GM12875 (cell line): ENCODE data around the gene NPBWR2.

ENCODE experiments used
- H3K4me3 ChIP-seq: one replicate; pipeline ENCODE4 v1.5.1; 2011; ENCODE audit warnings: low read depth, low read length, control low read depth
- TF ChIP-seq, protein P1 (sequence below): IDR thresholded peaks from 2 replicates; pipeline ENCODE4 v1.5.1; 2011; ENCODE audit warnings: low read depth, mild to moderate bottlenecking, control low read depth, inconsistent platforms, low read length, moderate library complexity, borderline replicate concordance; ENCODE audit not compliant: insufficient read depth

Gene NPBWR2

GRCh38 chr20:64142590-64142989 is 35.2 kb upstream of the NPBWR2 start:
- no peak overlapping the region for H3K4me3 ChIP-seq
- TF ChIP-seq, protein P1, sequence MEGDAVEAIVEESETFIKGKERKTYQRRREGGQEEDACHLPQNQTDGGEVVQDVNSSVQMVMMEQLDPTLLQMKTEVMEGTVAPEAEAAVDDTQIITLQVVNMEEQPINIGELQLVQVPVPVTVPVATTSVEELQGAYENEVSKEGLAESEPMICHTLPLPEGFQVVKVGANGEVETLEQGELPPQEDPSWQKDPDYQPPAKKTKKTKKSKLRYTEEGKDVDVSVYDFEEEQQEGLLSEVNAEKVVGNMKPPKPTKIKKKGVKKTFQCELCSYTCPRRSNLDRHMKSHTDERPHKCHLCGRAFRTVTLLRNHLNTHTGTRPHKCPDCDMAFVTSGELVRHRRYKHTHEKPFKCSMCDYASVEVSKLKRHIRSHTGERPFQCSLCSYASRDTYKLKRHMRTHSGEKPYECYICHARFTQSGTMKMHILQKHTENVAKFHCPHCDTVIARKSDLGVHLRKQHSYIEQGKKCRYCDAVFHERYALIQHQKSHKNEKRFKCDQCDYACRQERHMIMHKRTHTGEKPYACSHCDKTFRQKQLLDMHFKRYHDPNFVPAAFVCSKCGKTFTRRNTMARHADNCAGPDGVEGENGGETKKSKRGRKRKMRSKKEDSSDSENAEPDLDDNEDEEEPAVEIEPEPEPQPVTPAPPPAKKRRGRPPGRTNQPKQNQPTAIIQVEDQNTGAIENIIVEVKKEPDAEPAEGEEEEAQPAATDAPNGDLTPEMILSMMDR = no peak

DNA sequence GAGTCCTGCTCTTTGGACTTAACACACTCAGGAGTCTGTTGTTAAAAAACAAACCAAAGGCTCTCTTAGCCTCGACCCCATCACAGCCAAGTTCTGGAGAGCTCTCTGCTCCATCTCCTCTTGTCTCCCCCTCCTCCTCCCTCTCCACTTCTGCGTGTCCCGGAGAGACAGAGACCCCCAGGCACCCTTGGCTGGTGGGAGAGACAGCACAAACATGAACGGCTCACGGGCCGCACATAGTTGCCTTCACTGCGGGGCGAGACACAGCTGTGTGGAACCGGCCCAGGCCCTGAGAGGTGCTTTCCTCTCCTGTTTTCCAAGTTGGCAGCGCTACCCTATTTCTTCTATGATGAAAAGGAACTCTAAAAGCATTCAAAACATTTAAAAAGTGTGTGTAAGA is 33.6 kb upstream of the NPBWR2 start:
- TF ChIP-seq, protein P1 = no peak
- H3K4me3 ChIP-seq = no peak overlapping the region

DNA sequence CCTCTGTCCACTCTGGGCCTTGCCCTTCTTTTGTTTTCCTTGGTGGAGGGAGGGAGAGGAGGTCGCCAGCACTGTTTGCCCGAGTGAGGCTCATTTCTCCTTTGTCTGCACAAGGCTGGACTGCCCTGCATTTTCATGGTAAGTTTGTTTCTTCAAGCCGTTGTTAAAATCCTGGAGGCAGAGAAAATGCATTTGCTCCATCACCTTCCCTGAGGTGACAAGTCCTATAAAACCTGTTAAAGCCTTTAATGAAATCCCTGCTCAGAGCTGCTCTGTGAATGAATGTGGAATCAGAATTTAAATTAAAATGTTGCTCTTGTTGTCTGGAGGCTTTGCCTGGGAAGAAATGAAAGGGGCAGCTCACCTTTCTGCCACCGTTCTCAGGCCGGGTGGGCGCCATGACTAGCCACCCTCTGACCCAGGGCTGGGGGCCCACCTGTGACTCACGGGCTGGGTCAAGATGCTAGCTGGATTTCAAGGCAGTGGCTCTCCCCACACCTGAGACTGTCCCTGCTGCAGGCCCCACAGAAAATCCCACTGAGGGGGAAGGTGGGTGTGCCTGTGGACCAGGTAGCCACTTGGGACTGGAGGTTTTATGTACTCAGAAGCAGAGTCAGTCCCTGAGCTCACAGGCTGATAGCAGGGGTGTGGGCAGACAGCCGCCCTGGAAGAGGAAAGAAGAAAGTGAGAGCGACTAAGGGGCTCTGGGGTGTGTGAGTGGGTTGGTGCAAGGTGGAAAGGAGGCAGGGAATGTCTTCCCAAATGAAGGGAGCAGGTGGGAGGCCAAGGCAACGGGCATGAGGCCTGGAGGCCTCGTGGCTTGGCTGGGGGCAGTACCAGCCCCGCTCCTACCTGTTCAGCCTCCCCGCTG is 32.9 kb upstream of the NPBWR2 start:
- no peak overlapping the region for H3K4me3 ChIP-seq
- TF ChIP-seq, protein P1 = no peak

DNA sequence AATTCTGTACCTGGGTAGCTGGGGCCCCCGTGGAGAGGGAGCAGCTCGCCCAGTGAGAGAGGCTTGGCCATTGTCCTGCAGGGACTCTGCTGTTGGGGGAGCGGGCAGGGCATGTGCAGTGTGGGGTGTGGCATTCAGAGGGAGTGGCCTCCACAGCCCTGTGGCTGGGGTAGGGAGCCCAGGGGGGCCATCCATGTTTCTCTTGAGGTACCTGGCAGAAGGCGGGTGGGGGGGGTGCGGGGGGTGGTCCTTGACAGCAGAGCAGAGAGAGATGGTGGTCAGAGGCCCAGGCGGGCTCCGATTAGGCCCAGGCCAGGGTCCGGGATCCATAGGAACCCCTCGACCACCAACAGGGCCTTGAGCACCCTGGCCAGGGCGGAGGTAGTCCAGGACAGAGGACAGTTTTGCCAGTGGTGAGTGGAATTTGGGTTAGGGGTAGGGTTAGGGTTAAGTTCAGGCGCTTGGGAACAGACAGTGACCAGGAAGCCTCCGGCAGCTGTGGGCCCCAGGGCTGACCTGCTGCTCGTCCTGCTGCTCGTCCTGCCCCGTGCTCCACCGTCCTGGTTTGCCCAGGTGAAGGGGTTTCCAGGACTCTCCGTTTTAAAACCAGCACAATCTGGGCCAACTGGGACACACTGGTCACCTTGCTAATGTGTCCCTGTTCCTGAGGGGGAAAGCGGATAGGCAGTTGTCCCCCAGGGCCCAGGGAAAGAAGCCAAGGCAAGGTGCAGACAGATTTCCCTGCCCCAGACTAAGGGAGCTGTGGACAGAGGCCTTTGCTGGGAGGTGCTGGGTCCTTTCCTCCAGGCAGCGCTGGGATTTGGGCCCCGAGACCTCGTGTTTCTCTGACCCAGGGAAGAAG is 32.1 kb upstream of the NPBWR2 start:
- H3K4me3 ChIP-seq = no peak overlapping the region

DNA sequence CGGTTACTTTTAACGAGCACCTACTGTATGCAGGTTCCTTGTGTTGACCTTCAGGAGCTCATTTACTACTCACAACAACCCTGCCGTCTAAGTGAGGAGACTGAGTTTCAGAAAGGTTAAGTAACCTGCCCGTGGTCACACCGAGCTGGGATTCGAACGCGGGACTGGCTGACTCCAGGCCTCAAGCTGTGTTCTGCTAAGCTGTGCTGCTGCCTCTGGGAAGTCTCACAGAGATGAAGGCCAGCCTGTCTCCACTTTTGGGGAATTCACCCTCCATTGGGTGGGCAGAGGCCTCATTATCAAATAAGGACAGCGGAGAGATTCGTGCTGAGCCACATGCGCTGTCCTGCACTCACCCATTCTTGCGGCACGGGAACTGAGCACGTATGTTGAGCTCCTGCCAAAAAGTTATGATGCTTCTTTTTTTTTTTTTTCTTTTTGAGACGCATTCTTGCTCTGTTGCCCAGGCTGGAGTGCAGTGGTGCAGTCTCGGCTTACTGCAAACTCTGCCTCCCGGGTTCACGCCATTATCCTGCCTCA is 31.0 kb upstream of the NPBWR2 start:
- TF ChIP-seq, protein P1 = no peak
- no peak overlapping the region for H3K4me3 ChIP-seq

More for the DNA sequence above, 32.1 kb upstream of the NPBWR2 start:
- TF ChIP-seq, protein P1 = no peak

GRCh38 chr20:64137598-64138031 is 30.2 kb upstream of the NPBWR2 start:
- TF ChIP-seq, protein P1 = no peak
- no peak overlapping the region for H3K4me3 ChIP-seq
